Endothelial cell of umbilical vein (primary cell): ENCODE data around the gene SLC16A7. TPM values are rescaled to one million over a fixed set of nuclear protein-coding genes. Genes with fewer than 3 reads are reported as not detected.

Source experiments
- BruUV-seq: library from RNA; stranded (reverse); fragments of 400-500 nt; replicated peaks from 2 replicates; lab custom pipeline; 2021; lab: Mats Ljungman, UMichigan
- CTCF ChIA-PET: fragments of 300-600, 350-600 bp; sonication (Branson Sonifier 250); formaldehyde crosslinking; loops from one replicate; lab custom pipeline; 2021; ENCODE audit warnings: antibody characterized with exemption, inconsistent platforms; lab: Charles Lee
- POLR2A ChIA-PET: fragments of 300-600, 350-600 bp; sonication (Branson Sonifier 250); formaldehyde crosslinking; loops from one replicate; lab custom pipeline; 2021; ENCODE audit warnings: antibody characterized with exemption, inconsistent platforms; lab: Charles Lee
- DNase-seq: peaks from one replicate; pipeline ENCODE4 v3.0.0-alpha.2; 2011; ENCODE audit warnings: low read depth, low spot score
- FAIRE-seq: peaks from 2 replicates; lab custom pipeline; 2011; peaks lifted over from hg19 to GRCh38; lab: Jason Lieb, UNC
- H2AFZ ChIP-seq: 2 replicates; pipeline ENCODE4 v1.6.0; 2012; ENCODE audit warnings: low read depth, low read length, control low read depth, inconsistent platforms
- H3K27ac ChIP-seq: 2 replicates; pipeline ENCODE4 v1.5.1; 2011; ENCODE audit warnings: low read depth, mild to moderate bottlenecking, control low read depth, low read length, moderate library complexity; ENCODE audit not compliant: insufficient read depth
- H3K27me3 ChIP-seq, 2 experiments: 2 replicates each; pipeline versions ENCODE4 v1.6.0 to v1.6.1; 2011; ENCODE audit warnings: low read length in 2 of 2, mixed read lengths in 1 of 2; ENCODE audit not compliant: control insufficient read depth in 2 of 2, insufficient read depth in 2 of 2
- H3K36me3 ChIP-seq, 2 experiments: 2 replicates in 1 of 2; 3 replicates in 1 of 2; pipeline ENCODE4 v1.5.1; 2011; ENCODE audit warnings: low read length in 2 of 2, mild to moderate bottlenecking in 1 of 2, moderate library complexity in 1 of 2; ENCODE audit not compliant: control insufficient read depth in 2 of 2, insufficient read depth in 2 of 2; ENCODE audit errors: extremely low read depth in 1 of 2
- H3K4me1 ChIP-seq: 3 replicates; pipeline ENCODE4 v1.5.1; 2011; ENCODE audit warnings: mild to moderate bottlenecking, low read length; ENCODE audit not compliant: control insufficient read depth, insufficient read depth; ENCODE audit errors: extremely low read depth
- H3K4me2 ChIP-seq: 2 replicates; pipeline ENCODE4 v1.6.1; 2011; ENCODE audit warnings: low read length, control low read depth, mixed read lengths; ENCODE audit not compliant: insufficient read depth
- H3K4me3 ChIP-seq, 3 experiments: fragments of 200-600 bp in 1 of 3; sonication (generic), shearing (Covaris generic) in 1 of 3; replicated peaks in 1 of 3; 2 replicates each; pipeline ENCODE4 v1.5.1; 2011 to 2016; ENCODE audit warnings: control low read depth in 3 of 3, low read length in 3 of 3, mild to moderate bottlenecking in 2 of 3, inconsistent platforms in 1 of 3, low read depth in 1 of 3, moderate library complexity in 1 of 3; ENCODE audit not compliant: insufficient read depth in 1 of 3
- H3K79me2 ChIP-seq: 2 replicates; pipeline ENCODE4 v1.6.0; 2012; ENCODE audit warnings: low read length, inconsistent platforms; ENCODE audit not compliant: control insufficient read depth, insufficient read depth
- H3K9ac ChIP-seq: replicated peaks from 2 replicates; pipeline ENCODE3; 2011; ENCODE audit warnings: low read length, control low read depth; ENCODE audit not compliant: insufficient read depth; ENCODE audit errors: extremely low read depth
- H3K9me1 ChIP-seq: replicated peaks from 3 replicates; pipeline ENCODE4 v1.6.0; 2011; ENCODE audit warnings: mild to moderate bottlenecking, low read length; ENCODE audit not compliant: control insufficient read depth, insufficient read depth; ENCODE audit errors: extremely low read depth
- H3K9me3 ChIP-seq: replicated peaks from 2 replicates; pipeline ENCODE4 v1.5.1; 2012; ENCODE audit warnings: low read length, inconsistent platforms; ENCODE audit not compliant: control insufficient read depth, insufficient read depth
- H4K20me1 ChIP-seq: replicated peaks from 2 replicates; pipeline ENCODE3; 2011; ENCODE audit warnings: mild to moderate bottlenecking, low read length; ENCODE audit not compliant: control insufficient read depth, insufficient read depth; ENCODE audit errors: extremely low read depth
- EZH2 ChIP-seq: IDR thresholded peaks from 2 replicates; pipeline ENCODE4 v1.6.1; 2012; ENCODE audit warnings: borderline replicate concordance, low read depth, mild to moderate bottlenecking, moderate library complexity, low read length, inconsistent platforms; ENCODE audit not compliant: severe bottlenecking
- FOS ChIP-seq: IDR thresholded peaks from 2 replicates; pipeline ENCODE4 v1.6.1; 2011; ENCODE audit warnings: mild to moderate bottlenecking, low read length, moderate library complexity, borderline replicate concordance; ENCODE audit not compliant: insufficient read depth
- GATA2 ChIP-seq: IDR thresholded peaks from 2 replicates; pipeline ENCODE4 v1.7.0; 2011; ENCODE audit warnings: low read depth, mild to moderate bottlenecking, moderate library complexity, mixed read lengths, low read length; ENCODE audit not compliant: insufficient read length, insufficient read depth
- JUN ChIP-seq: IDR thresholded peaks from 2 replicates; pipeline ENCODE4 v1.6.1; 2011; ENCODE audit warnings: borderline replicate concordance, low read depth; ENCODE audit not compliant: insufficient read length, insufficient read depth
- MAX ChIP-seq: IDR thresholded peaks from 2 replicates; pipeline ENCODE4 v1.6.1; 2011; ENCODE audit not compliant: insufficient read depth, insufficient read length
- MYC ChIP-seq: IDR thresholded peaks from one replicate; pipeline ENCODE4 v1.6.1; 2011; ENCODE audit warnings: mild to moderate bottlenecking, low read depth, low read length
- POLR2A ChIP-seq: IDR thresholded peaks from 2 replicates; pipeline ENCODE4 v1.6.1; 2012; ENCODE audit warnings: low read depth, mild to moderate bottlenecking, control low read depth, low read length
- POLR2AphosphoS5 ChIP-seq: IDR thresholded peaks from 2 replicates; pipeline ENCODE4 v1.6.1; 2012; ENCODE audit warnings: low read depth, mild to moderate bottlenecking, control low read depth, low read length, moderate library complexity; ENCODE audit not compliant: insufficient read depth
- dilution Hi-C: fragments of 300-500 bp; cut with MboI; formaldehyde crosslinking; loops from one replicate; pipeline ENCODE4 v1.15.0; 2019; ENCODE audit warnings: low sequenced_read_pairs; ENCODE audit not compliant: extremely low pct_ligation_motif_present
- intact Hi-C: fragments of 100-400 bp; cut with micrococcal nuclease; formaldehyde crosslinking; loops from one replicate; pipeline ENCODE4 v1.10.0; 2022
- polyA plus RNA-seq, 4 experiments: library from polyadenylated mRNA; depleted of rRNA in 3 of 4; stranded (reverse) in 3 of 4; unstranded in 1 of 4; fragments of >200 nt; gene quantifications; 2 replicates each; pipeline versions ENCODE4 v1.2.1 to v1.2.3, GENCODE V29; 2011 to 2012; ENCODE audit warnings: missing spikeins in 1 of 4
- total RNA-seq: library from RNA; stranded (reverse); gene quantifications from 2 replicates; pipeline ENCODE4 v1.2.3, GENCODE V29; 2021
- TF ChIP-seq, protein P1 (sequence below), 2 donors: IDR thresholded peaks; 1 replicate in 1 of 2; 2 replicates in 1 of 2; pipeline ENCODE4 v1.5.1; 2011; ENCODE audit warnings: low read length in 2 of 2, mild to moderate bottlenecking in 2 of 2, moderate library complexity in 2 of 2, control low read depth in 1 of 2, inconsistent platforms in 1 of 2, low read depth in 1 of 2; ENCODE audit not compliant: insufficient read depth in 1 of 2; ENCODE audit errors: extremely low read depth in 1 of 2

Gene SLC16A7
- total and polyA plus RNA-seq, 2 donors (not counting 3 experiments of a cell fraction or from before 2014, with no cell fraction given) = 2.9 to 8.9 TPM

DNA sequence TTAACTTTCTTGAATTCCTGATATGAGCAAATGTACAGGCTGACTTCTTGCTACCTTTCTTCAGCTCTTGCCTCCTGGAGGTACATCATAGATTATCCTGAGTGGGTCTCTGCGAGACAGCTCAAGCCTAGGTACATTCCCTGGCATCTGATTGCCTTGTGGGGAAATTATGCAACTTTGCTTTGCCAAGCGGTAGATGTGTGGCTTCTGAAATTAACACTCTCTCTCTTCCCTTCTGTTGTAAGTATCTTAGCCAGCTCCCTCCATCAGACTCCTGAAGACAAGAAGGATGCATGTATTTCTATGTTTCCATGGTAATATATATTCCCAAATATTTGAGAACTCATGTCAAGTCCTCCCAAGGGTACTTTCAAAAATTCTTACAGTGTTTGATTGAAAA lies 16.2 kb upstream of the SLC16A7 start:
- H3K79me2 ChIP-seq = no peaks in the 10 kb centered on the region

GRCh38 chr12:59580050-59580449 lies 15.8 kb upstream of the SLC16A7 start:
- no peaks in the 10 kb centered on the region for H3K9me1 ChIP-seq
- no peak overlapping the region for H3K4me3 ChIP-seq
- H3K4me1 ChIP-seq = no peaks in the 10 kb centered on the region
- intact Hi-C loops = no loop called here
- H3K4me2 ChIP-seq = no peak overlapping the region
- BruUV-seq = no TSS peak
- FAIRE-seq = no peak
- no peaks in the 10 kb centered on the region for H3K9me3 ChIP-seq
- CTCF ChIA-PET = no interaction called here
- H4K20me1 ChIP-seq = no peaks in the 10 kb centered on the region
- H3K79me2 ChIP-seq = no peaks in the 10 kb centered on the region
- POLR2A ChIA-PET = no interaction called here
- no peak overlapping the region for H3K9ac ChIP-seq
- TF ChIP-seq JUN = no peak
- no peak for TF ChIP-seq FOS
- TF ChIP-seq POLR2A = no peak
- no peak for TF ChIP-seq POLR2AphosphoS5
- TF ChIP-seq, protein P1, sequence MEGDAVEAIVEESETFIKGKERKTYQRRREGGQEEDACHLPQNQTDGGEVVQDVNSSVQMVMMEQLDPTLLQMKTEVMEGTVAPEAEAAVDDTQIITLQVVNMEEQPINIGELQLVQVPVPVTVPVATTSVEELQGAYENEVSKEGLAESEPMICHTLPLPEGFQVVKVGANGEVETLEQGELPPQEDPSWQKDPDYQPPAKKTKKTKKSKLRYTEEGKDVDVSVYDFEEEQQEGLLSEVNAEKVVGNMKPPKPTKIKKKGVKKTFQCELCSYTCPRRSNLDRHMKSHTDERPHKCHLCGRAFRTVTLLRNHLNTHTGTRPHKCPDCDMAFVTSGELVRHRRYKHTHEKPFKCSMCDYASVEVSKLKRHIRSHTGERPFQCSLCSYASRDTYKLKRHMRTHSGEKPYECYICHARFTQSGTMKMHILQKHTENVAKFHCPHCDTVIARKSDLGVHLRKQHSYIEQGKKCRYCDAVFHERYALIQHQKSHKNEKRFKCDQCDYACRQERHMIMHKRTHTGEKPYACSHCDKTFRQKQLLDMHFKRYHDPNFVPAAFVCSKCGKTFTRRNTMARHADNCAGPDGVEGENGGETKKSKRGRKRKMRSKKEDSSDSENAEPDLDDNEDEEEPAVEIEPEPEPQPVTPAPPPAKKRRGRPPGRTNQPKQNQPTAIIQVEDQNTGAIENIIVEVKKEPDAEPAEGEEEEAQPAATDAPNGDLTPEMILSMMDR (IDR thresholded peaks at IDR 0.05; ENCODE audit: extremely low read depth in 1 of 2, insufficient read depth in 1 of 2, low read depth in 1 of 2, low read length in 2 of 2) = no peak
- TF ChIP-seq EZH2 = no peak
- no peak for TF ChIP-seq MYC
- no peak for TF ChIP-seq MAX
- no peak for TF ChIP-seq GATA2
- H3K27me3 ChIP-seq = peaks cover 0 to 2% of the 10 kb centered on the region in 2 experiments
- H2AFZ ChIP-seq = no peak overlapping the region
- H3K36me3 ChIP-seq = no peaks in the 10 kb centered on the region
- dilution Hi-C loops = no loop called here
- no peak overlapping the region for H3K27ac ChIP-seq
- no peak for DNase-seq

More for the DNA sequence above, 16.2 kb upstream of the SLC16A7 start:
- BruUV-seq = no TSS peak
- FAIRE-seq (no peak), DNase-seq (no peak)
- no peaks in the 10 kb centered on the region for H3K4me1 ChIP-seq
- no peak overlapping the region for H3K4me3 ChIP-seq
- H3K9me3 ChIP-seq = no peaks in the 10 kb centered on the region
- H3K9me1 ChIP-seq = no peaks in the 10 kb centered on the region
- no peak overlapping the region for H3K9ac ChIP-seq
- POLR2A ChIA-PET = no interaction called here
- H3K27me3 ChIP-seq = peaks cover 0 to 2% of the 10 kb centered on the region in 2 experiments
- H3K4me2 ChIP-seq = no peak overlapping the region
- H2AFZ ChIP-seq = no peak overlapping the region
- no peak for TF ChIP-seq EZH2
- no peak for TF ChIP-seq POLR2AphosphoS5
- TF ChIP-seq GATA2 = no peak
- no peak for TF ChIP-seq JUN
- TF ChIP-seq MYC = no peak
- no peak for TF ChIP-seq POLR2A
- TF ChIP-seq, protein P1 (IDR thresholded peaks at IDR 0.05; ENCODE audit: extremely low read depth in 1 of 2, insufficient read depth in 1 of 2, low read depth in 1 of 2, low read length in 2 of 2) = no peak
- intact Hi-C loops = no loop called here
- H4K20me1 ChIP-seq = no peaks in the 10 kb centered on the region
- CTCF ChIA-PET = no interaction called here
- H3K27ac ChIP-seq = no peak overlapping the region
- dilution Hi-C loops = no loop called here
- H3K36me3 ChIP-seq = no peaks in the 10 kb centered on the region
